ENCODE data around the gene TRMT13. TPM values are rescaled to one million over a fixed set of nuclear protein-coding genes. Genes with fewer than 3 reads are reported as not detected.

Gene TRMT13
- polyA plus RNA-seq, 1 experiment = 6.2 TPM

DNA sequence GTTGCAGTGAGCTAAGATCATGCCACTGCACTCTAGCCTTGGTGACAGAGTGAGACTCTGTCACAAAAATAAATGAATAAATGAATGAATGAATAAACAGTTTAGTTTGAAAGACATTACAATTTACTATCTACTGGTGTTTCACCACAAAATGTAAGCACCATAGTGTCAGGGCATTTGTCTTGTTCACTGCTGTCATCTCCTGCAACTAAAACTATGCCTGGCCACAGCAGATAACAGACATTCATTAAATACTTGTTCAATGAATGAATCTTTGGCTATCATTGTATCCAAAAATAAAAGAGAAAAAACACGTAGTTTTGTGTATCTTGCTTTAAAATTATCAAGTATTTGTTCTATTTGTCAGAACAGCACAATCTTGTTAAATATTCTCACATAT lies 32.8 kb upstream of the TRMT13 start:
- POLR2A ChIA-PET = no interaction called here

DNA sequence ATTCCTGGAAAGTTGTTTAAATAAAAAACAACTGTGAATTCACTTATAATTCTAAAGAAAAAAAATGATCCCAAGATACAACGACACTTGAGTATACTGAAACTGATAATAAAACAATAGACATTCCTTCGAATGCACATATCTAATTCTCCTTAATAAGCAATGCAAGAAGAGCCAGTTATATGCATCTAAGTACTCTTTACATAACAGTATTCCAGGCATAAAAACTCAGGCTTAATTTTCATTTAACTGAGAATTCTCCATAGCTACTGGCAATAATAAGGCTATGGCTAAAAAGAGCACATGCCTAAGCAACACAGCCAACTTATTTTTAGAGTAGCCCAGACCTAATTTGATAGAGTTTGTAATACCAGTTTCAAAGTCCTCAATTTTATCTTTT lies 31.4 kb upstream of the TRMT13 start:
- ChIA-PET POLR2A (no interaction called here), CTCF (no interaction called here)
- no peaks in the 10 kb centered on the region for H3K27me3 ChIP-seq (ENCODE audit: control insufficient read depth, insufficient read depth, low read length)
- no peak overlapping the region for H3K4me3 ChIP-seq (ENCODE audit: low read depth, low read length)
- no peak for DNase-seq (ENCODE audit: low read depth)
- peaks cover under 1% of the 10 kb centered on the region; the same call in 1 of the 2 replicates for H3K36me3 ChIP-seq (ENCODE audit: control insufficient read depth, insufficient read depth, low read length)
- TF ChIP-seq, protein P1, sequence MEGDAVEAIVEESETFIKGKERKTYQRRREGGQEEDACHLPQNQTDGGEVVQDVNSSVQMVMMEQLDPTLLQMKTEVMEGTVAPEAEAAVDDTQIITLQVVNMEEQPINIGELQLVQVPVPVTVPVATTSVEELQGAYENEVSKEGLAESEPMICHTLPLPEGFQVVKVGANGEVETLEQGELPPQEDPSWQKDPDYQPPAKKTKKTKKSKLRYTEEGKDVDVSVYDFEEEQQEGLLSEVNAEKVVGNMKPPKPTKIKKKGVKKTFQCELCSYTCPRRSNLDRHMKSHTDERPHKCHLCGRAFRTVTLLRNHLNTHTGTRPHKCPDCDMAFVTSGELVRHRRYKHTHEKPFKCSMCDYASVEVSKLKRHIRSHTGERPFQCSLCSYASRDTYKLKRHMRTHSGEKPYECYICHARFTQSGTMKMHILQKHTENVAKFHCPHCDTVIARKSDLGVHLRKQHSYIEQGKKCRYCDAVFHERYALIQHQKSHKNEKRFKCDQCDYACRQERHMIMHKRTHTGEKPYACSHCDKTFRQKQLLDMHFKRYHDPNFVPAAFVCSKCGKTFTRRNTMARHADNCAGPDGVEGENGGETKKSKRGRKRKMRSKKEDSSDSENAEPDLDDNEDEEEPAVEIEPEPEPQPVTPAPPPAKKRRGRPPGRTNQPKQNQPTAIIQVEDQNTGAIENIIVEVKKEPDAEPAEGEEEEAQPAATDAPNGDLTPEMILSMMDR (IDR thresholded peaks at IDR 0.05; ENCODE audit: insufficient read depth, low read depth, low read length) = no peak

More for the DNA sequence above, 32.8 kb upstream of the TRMT13 start:
- TF ChIP-seq, protein P1 (IDR thresholded peaks at IDR 0.05; ENCODE audit: insufficient read depth, low read depth, low read length) = no peak
- Histone ChIP-seq H3K36me3 (ENCODE audit: control insufficient read depth, insufficient read depth, low read length) (no peaks in the 10 kb centered on the region), H3K27me3 (ENCODE audit: control insufficient read depth, insufficient read depth, low read length) (no peaks in the 10 kb centered on the region), H3K4me3 (ENCODE audit: low read depth, low read length) (no peak overlapping the region)
- peak; percentile 44 for DNase-seq (ENCODE audit: low read depth)
- CTCF ChIA-PET = no interaction called here

DNA sequence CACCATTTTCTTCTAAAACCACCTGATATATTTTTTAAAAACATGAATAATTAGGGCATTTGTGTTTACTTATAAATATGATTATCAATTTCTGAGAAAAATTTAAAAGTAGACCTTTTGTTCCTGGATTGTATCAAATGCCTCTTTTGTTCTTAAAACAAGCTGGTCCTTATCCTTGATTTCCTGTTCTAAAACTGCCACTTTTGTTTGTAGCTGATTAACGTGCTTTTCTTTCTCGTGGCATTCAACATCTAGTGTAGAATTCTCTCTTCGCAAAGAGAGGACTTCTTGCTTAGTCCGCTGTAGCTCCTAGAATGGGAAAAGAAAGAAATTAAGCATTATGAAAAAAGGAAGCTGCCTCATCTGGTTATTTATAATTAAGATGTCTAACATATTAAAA lies 25.3 kb upstream of the TRMT13 start:
- Histone ChIP-seq H3K36me3 (ENCODE audit: control insufficient read depth, insufficient read depth, low read length) (peaks cover 1% of the 10 kb centered on the region; the same call in 1 of the 2 replicates), H3K27me3 (ENCODE audit: control insufficient read depth, insufficient read depth, low read length) (no peaks in the 10 kb centered on the region), H3K4me3 (ENCODE audit: low read depth, low read length) (no peak overlapping the region)
- ChIA-PET CTCF (no interaction called here), POLR2A (interaction anchor here (0.7 kb wide), 1 partner anchor 298 kb away, joined by 3 read pairs; no protein-coding TSS in a partner anchor)
- TF ChIP-seq, protein P1 (IDR thresholded peaks at IDR 0.05; ENCODE audit: insufficient read depth, low read depth, low read length) = no peak
- DNase-seq (ENCODE audit: low read depth) = no peak

DNA sequence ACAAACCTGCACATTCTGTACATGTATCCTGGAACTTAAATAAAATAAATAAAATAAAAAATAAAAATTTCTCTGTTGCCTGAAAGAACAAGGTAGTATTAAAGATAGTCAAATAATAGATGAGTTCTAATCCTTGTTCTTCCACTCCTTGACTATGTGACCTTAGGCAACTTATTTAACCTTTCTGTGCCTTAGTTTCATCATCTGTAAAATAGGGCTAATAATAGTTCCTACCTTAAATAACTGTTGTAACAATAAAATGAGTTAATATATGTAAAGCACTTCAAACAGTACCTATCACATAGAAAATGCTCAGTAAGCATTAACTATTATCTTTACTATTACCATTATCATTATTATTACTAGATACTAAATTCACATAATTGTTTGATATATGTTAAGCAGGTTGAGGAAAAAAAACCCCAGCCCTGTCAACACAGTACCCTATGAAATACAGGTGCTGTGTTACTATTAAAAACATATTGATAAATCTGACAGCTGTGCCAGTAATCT lies 23.4 kb upstream of the TRMT13 start:
- ChIA-PET CTCF (no interaction called here), POLR2A (no interaction called here)

DNA sequence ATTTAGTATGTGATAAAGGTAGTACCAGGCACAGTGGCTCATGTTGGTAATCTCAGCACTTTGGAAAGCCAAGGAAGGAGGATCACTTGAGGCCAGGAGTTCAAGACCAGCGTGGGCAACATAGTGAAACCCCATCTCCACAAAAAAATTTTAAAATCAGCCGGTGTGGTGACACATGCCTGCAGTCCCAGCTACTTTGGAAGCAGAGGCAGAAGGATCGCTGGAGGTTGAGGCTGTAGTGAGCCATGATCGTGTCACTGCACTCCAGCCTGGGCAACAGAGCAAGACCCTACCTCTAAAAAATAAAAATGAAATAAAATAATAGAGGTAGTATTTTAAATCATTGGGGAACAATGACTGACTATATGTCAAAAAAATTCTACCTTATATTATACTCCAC lies 17.4 kb upstream of the TRMT13 start:
- ChIA-PET CTCF (no interaction called here), POLR2A (no interaction called here)
- no peaks in the 10 kb centered on the region for H3K27me3 ChIP-seq (ENCODE audit: control insufficient read depth, insufficient read depth, low read length)
- 0 out of 2 replicates have a peak, but pooled peaks cover 2% of the 10 kb centered on the region for H3K36me3 ChIP-seq (ENCODE audit: control insufficient read depth, insufficient read depth, low read length)
- TF ChIP-seq, protein P1 (IDR thresholded peaks at IDR 0.05; ENCODE audit: insufficient read depth, low read depth, low read length) = no peak
- no peak overlapping the region for H3K4me3 ChIP-seq (ENCODE audit: low read depth, low read length)
- no peak for DNase-seq (ENCODE audit: low read depth)

More for the DNA sequence above, 23.4 kb upstream of the TRMT13 start:
- H3K27me3 ChIP-seq (ENCODE audit: control insufficient read depth, insufficient read depth, low read length) = no peaks in the 10 kb centered on the region
- TF ChIP-seq, protein P1 (IDR thresholded peaks at IDR 0.05; ENCODE audit: insufficient read depth, low read depth, low read length) = no peak
- H3K36me3 ChIP-seq (ENCODE audit: control insufficient read depth, insufficient read depth, low read length) = peaks cover 1% of the 10 kb centered on the region; the same call in 1 of the 2 replicates
- H3K4me3 ChIP-seq (ENCODE audit: low read depth, low read length) = no peak overlapping the region
- DNase-seq (ENCODE audit: low read depth) = no peak
